Skin epidermis (tissue), 12 donors: ENCODE data around the gene FNDC10.
"Not testable (repeated sequence)": the region's sequence is repeated elsewhere in the genome, so short reads cannot be mapped to it uniquely, and the experiment has no call there.

ENCODE experiments used
- H3K27ac ChIP-seq, 21 experiments: fragments of 200-600 bp; sonication (generic) in 11 of 21; one replicate each; pipeline ENCODE4 v1.5.0; 2020; ENCODE audit warnings: mild to moderate bottlenecking in 3 of 21, inconsistent platforms in 2 of 21, moderate library complexity in 2 of 21
- H3K4me3 ChIP-seq, 7 experiments: fragments of 200-600 bp; sonication (generic) in 2 of 7; one replicate each; pipeline ENCODE4 v1.5.0; 2020; ENCODE audit warnings: inconsistent platforms in 2 of 7, mild to moderate bottlenecking in 2 of 7, moderate library complexity in 1 of 7

Gene FNDC10

GRCh38 chr1:1599935-1600860, at the start of gene FNDC10:
FNDC10 (minus strand) TSS chr1:1600135; CDS start chr1:1600015, 120 bp downstream.
- Histone ChIP-seq H3K4me3 (peak within 1 kb of the TSS; percentile 27 to 47 (median 40)), H3K27ac (no peak within 1 kb of the TSS)

GRCh38 chr1:1648265-1648664, 48.3 kb upstream of the FNDC10 start:
- not testable (repeated sequence) for H3K4me3 ChIP-seq, H3K27ac ChIP-seq

GRCh38 chr1:1647567-1648241, 47.8 kb upstream of the FNDC10 start:
- H3K27ac ChIP-seq, H3K4me3 ChIP-seq: not testable (repeated sequence)

GRCh38 chr1:1646326-1646725, 46.4 kb upstream of the FNDC10 start:
- not testable (repeated sequence) for H3K4me3 ChIP-seq, H3K27ac ChIP-seq

- H3K27ac ChIP-seq, H3K4me3 ChIP-seq: not testable (repeated sequence)
These were observed 41.0 kb upstream of the FNDC10 start for GRCh38 chr1:1640711-1641461.

- H3K27ac ChIP-seq, H3K4me3 ChIP-seq: not testable (repeated sequence)
These were observed 40.1 kb upstream of the FNDC10 start for GRCh38 chr1:1640081-1640480.

GRCh38 chr1:1639368-1639767, 39.4 kb upstream of the FNDC10 start:
- H3K27ac ChIP-seq, H3K4me3 ChIP-seq: not testable (repeated sequence)

GRCh38 chr1:1638528-1638927, 38.6 kb upstream of the FNDC10 start:
- H3K27ac ChIP-seq, H3K4me3 ChIP-seq: not testable (repeated sequence)

GRCh38 chr1:1637479-1637875, 37.5 kb upstream of the FNDC10 start:
- H3K27ac ChIP-seq: not testable (repeated sequence)

GRCh38 chr1:1636621-1637478, 36.9 kb upstream of the FNDC10 start:
- not testable (repeated sequence) for H3K27ac ChIP-seq, H3K4me3 ChIP-seq

More at GRCh38 chr1:1637479-1637875, 37.5 kb upstream of the FNDC10 start:
- H3K4me3 ChIP-seq: not testable (repeated sequence)

- not testable (repeated sequence) for H3K27ac ChIP-seq, H3K4me3 ChIP-seq
These were observed 34.7 kb upstream of the FNDC10 start for GRCh38 chr1:1634613-1635012.

GRCh38 chr1:1633409-1633808, 33.5 kb upstream of the FNDC10 start:
- not testable (repeated sequence) for H3K27ac ChIP-seq, H3K4me3 ChIP-seq

GRCh38 chr1:1631782-1632420, 32.0 kb upstream of the FNDC10 start, which contains the start of gene MMP23B:
MMP23B (plus strand) TSS chr1:1632173; CDS start chr1:1632219, 46 bp downstream.
- Histone ChIP-seq H3K4me3 (peak within 1 kb of the TSS; percentile 16 to 48 (median 35)), H3K27ac (peak within 1 kb of the TSS in 18 of 21 experiments; percentile 16 to 93 (median 82))

GRCh38 chr1:1630965-1631781, 31.2 kb upstream of the FNDC10 start:
- H3K4me3 ChIP-seq: peak overlapping the region; percentile 16 to 48 (median 35)
- peak overlapping the region in 20 of 21 experiments; percentile 16 to 93 (median 80) for H3K27ac ChIP-seq

GRCh38 chr1:1630191-1630964, 30.4 kb upstream of the FNDC10 start:
- Histone ChIP-seq H3K4me3 (peak overlapping the region; percentile 16 to 48 (median 35)), H3K27ac (peak overlapping the region in 20 of 21 experiments; percentile 16 to 93 (median 80))

- H3K4me3 ChIP-seq: peak overlapping the region; percentile 28 to 48 (median 39)
These were observed 29.7 kb upstream of the FNDC10 start for GRCh38 chr1:1629430-1630190.

More at GRCh38 chr1:1629430-1630190, 29.7 kb upstream of the FNDC10 start:
- peak overlapping the region in 20 of 21 experiments; percentile 21 to 93 (median 82) for H3K27ac ChIP-seq
